H1 (cell line): ENCODE data around the gene PTBP3. TPM values are rescaled to one million over a fixed set of nuclear protein-coding genes. Genes with fewer than 3 reads are reported as not detected.

Source experiments
- CTCF ChIA-PET: fragments of 300-600 bp; sonication (Branson Sonifier 250); formaldehyde crosslinking; loops from one replicate; lab custom pipeline; 2021; ENCODE audit not compliant: partially characterized antibody; lab: Charles Lee
- POLR2A ChIA-PET: fragments of 300-600 bp; sonication (Branson Sonifier 250); formaldehyde crosslinking; loops from one replicate; lab custom pipeline; 2021; ENCODE audit warnings: inconsistent platforms; ENCODE audit not compliant: partially characterized antibody; lab: Charles Lee
- DNase-seq, 2 experiments: peaks; one replicate each; pipeline versions ENCODE4 v3.0.0 to v3.0.0-alpha.2; 2010 to 2022; ENCODE audit warnings: low spot score in 2 of 2, low read depth in 1 of 2, mixed read lengths in 1 of 2
- FAIRE-seq: peaks from 2 replicates; lab custom pipeline; 2011; peaks lifted over from hg19 to GRCh38; lab: Jason Lieb, UNC
- H2AFZ ChIP-seq: 2 replicates; pipeline ENCODE4 v1.8.1; 2012; ENCODE audit warnings: low read length, inconsistent platforms
- H2AK5ac ChIP-seq: 2 replicates; pipeline ENCODE4 v1.6.1; 2013; ENCODE audit warnings: low read depth, low read length
- H2BK120ac ChIP-seq: replicated peaks from 2 replicates; pipeline ENCODE3; 2013; ENCODE audit warnings: low read depth, low read length, inconsistent platforms
- H2BK12ac ChIP-seq: 2 replicates; pipeline ENCODE4 v1.6.1; 2013; ENCODE audit warnings: low read depth, low read length
- H2BK15ac ChIP-seq: 2 replicates; pipeline ENCODE4 v1.6.1; 2013; ENCODE audit warnings: low read length
- H2BK20ac ChIP-seq: 2 replicates; pipeline ENCODE4 v1.6.1; 2013; ENCODE audit warnings: low read length
- H2BK5ac ChIP-seq: 2 replicates; pipeline ENCODE4 v1.6.1; 2013; ENCODE audit warnings: low read depth, low read length
- H3K14ac ChIP-seq: 2 replicates; pipeline ENCODE4 v1.6.1; 2013; ENCODE audit warnings: inconsistent platforms; ENCODE audit not compliant: insufficient read length
- H3K18ac ChIP-seq: 2 replicates; pipeline ENCODE4 v1.6.1; 2013; ENCODE audit warnings: low read length; ENCODE audit errors: extremely low read depth
- H3K23ac ChIP-seq: 2 replicates; pipeline ENCODE4 v1.6.1; 2013; ENCODE audit warnings: inconsistent platforms; ENCODE audit not compliant: insufficient read length
- H3K23me2 ChIP-seq: 2 replicates; pipeline ENCODE4 v1.6.1; 2013; ENCODE audit warnings: low read depth, low read length
- H3K27ac ChIP-seq: 2 replicates; pipeline ENCODE4 v1.6.1; 2011; ENCODE audit warnings: low read depth, low read length, inconsistent platforms
- H3K27me3 ChIP-seq, 4 experiments: replicated peaks in 1 of 4; 1 replicate in 1 of 4; 2 replicates in 3 of 4; pipeline versions ENCODE4 v1.6.1 to v1.8.1; 2011 to 2013; ENCODE audit warnings: low read length in 3 of 4, mild to moderate bottlenecking in 3 of 4, inconsistent platforms in 2 of 4, mixed read lengths in 2 of 4, moderate library complexity in 1 of 4; ENCODE audit not compliant: control insufficient read depth in 3 of 4, insufficient read depth in 3 of 4; ENCODE audit errors: extremely low read depth in 1 of 4
- H3K36me3 ChIP-seq, 4 experiments: 2 replicates each; pipeline versions ENCODE4 v1.6.1 to v1.8.1; 2011 to 2013; ENCODE audit warnings: mild to moderate bottlenecking in 4 of 4, low read length in 3 of 4, moderate library complexity in 2 of 4, control low read depth in 1 of 4, inconsistent platforms in 1 of 4; ENCODE audit not compliant: insufficient read depth in 4 of 4, control insufficient read depth in 2 of 4
- H3K4ac ChIP-seq: replicated peaks from 2 replicates; pipeline ENCODE3; 2013; ENCODE audit warnings: low read length, low read depth, mixed read lengths, inconsistent platforms; ENCODE audit not compliant: insufficient read length
- H3K4me1 ChIP-seq, 4 experiments: replicated peaks in 1 of 4; 1 replicate in 1 of 4; 2 replicates in 3 of 4; pipeline versions ENCODE4 v1.6.1 to v1.8.1; 2011 to 2013; ENCODE audit warnings: low read length in 3 of 4, inconsistent platforms in 2 of 4, mixed read lengths in 1 of 4; ENCODE audit not compliant: insufficient read depth in 4 of 4, control insufficient read depth in 3 of 4
- H3K4me2 ChIP-seq, 2 experiments: 2 replicates each; pipeline versions ENCODE4 v1.6.1 to v1.8.1; 2011 to 2013; ENCODE audit warnings: low read depth in 2 of 2, low read length in 2 of 2, control low read depth in 1 of 2, inconsistent platforms in 1 of 2, mild to moderate bottlenecking in 1 of 2; ENCODE audit not compliant: insufficient read depth in 1 of 2
- H3K4me3 ChIP-seq, 4 experiments: fragments of 200-600, 300-600 bp in 1 of 4; sonication (generic), shearing (Covaris generic), sonication (Bioruptor Twin) in 1 of 4; 2 replicates each; pipeline versions ENCODE4 v1.5.1 to v1.8.1; 2011 to 2016; ENCODE audit warnings: low read length in 4 of 4, low read depth in 3 of 4, control low read depth in 2 of 4, inconsistent platforms in 2 of 4, mild to moderate bottlenecking in 2 of 4, mixed read lengths in 1 of 4, moderate library complexity in 1 of 4; ENCODE audit not compliant: insufficient read depth in 2 of 4; ENCODE audit errors: extremely low read depth in 1 of 4
- H3K56ac ChIP-seq: replicated peaks from 2 replicates; pipeline ENCODE3; 2013; ENCODE audit warnings: low read depth, mild to moderate bottlenecking, mixed read lengths, low read length, inconsistent platforms; ENCODE audit not compliant: insufficient read length
- H3K79me1 ChIP-seq: 2 replicates; pipeline ENCODE4 v1.6.1; 2013; ENCODE audit warnings: low read depth, low read length, control low read depth
- H3K79me2 ChIP-seq, 2 experiments: 2 replicates each; pipeline versions ENCODE4 v1.6.1 to v1.8.1; 2012 to 2013; ENCODE audit warnings: low read length in 2 of 2, mild to moderate bottlenecking in 2 of 2, inconsistent platforms in 1 of 2; ENCODE audit not compliant: insufficient read depth in 2 of 2, control insufficient read depth in 1 of 2
- H3K9ac ChIP-seq, 4 experiments: replicated peaks in 1 of 4; 1 replicate in 1 of 4; 2 replicates in 3 of 4; pipeline versions ENCODE4 v1.6.1 to v1.8.1; 2011 to 2013; ENCODE audit warnings: low read depth in 3 of 4, low read length in 3 of 4, control low read depth in 2 of 4, mild to moderate bottlenecking in 2 of 4, moderate library complexity in 2 of 4, inconsistent platforms in 1 of 4; ENCODE audit errors: extremely low read depth in 1 of 4
- H3K9me3 ChIP-seq, 2 experiments: 2 replicates each; pipeline versions ENCODE4 v1.6.1 to v1.8.1; 2012 to 2013; ENCODE audit warnings: mild to moderate bottlenecking in 2 of 2, moderate library complexity in 2 of 2, control low read depth in 1 of 2, inconsistent platforms in 1 of 2, low read depth in 1 of 2, low read length in 1 of 2, mixed read lengths in 1 of 2; ENCODE audit not compliant: insufficient read depth in 2 of 2
- H4K20me1 ChIP-seq, 2 experiments: replicated peaks in 1 of 2; 2 replicates each; pipeline versions ENCODE3 to v1.8.1; 2011 to 2013; ENCODE audit warnings: inconsistent platforms in 2 of 2, low read length in 2 of 2, mild to moderate bottlenecking in 1 of 2; ENCODE audit not compliant: insufficient read depth in 2 of 2, control insufficient read depth in 1 of 2
- H4K5ac ChIP-seq: 2 replicates; pipeline ENCODE4 v1.6.1; 2013; ENCODE audit warnings: low read length, low read depth, mixed read lengths, inconsistent platforms; ENCODE audit not compliant: insufficient read length
- H4K8ac ChIP-seq: 2 replicates; pipeline ENCODE4 v1.8.0; 2013; ENCODE audit warnings: mild to moderate bottlenecking, moderate library complexity, low read length, inconsistent platforms; ENCODE audit not compliant: insufficient read depth; ENCODE audit errors: extremely low read depth
- H4K91ac ChIP-seq: replicated peaks from 2 replicates; pipeline ENCODE3; 2013; ENCODE audit warnings: low read length, mixed read lengths, inconsistent platforms; ENCODE audit not compliant: insufficient read length
- CEBPB ChIP-seq: IDR thresholded peaks from 2 replicates; pipeline ENCODE4 v1.6.1; 2012; ENCODE audit warnings: low read depth, low read length
- RAD21 ChIP-seq, 2 experiments: IDR thresholded peaks in 1 of 2; conservative IDR thresholded peaks in 1 of 2; 2 replicates each; pipeline ENCODE4 v1.6.1; 2011; ENCODE audit warnings: low read depth in 2 of 2, low read length in 2 of 2, improper control_type of control experiment in 1 of 2, inconsistent platforms in 1 of 2, mild to moderate bottlenecking in 1 of 2, moderate library complexity in 1 of 2
- SUZ12 ChIP-seq: fragments of 200-600 bp; sonication (generic); IDR thresholded peaks from 2 replicates; pipeline ENCODE4 v1.6.1; 2012; ENCODE audit warnings: mild to moderate bottlenecking, inconsistent platforms, low read length, moderate library complexity, mixed read lengths
- WGBS, 2 experiments: shearing (Covaris generic) in 1 of 2; methylation state at CpG; one replicate each; pipeline versions ENCODE4 v1.1.6 to v1.1.7; 2013 to 2015; ENCODE audit warnings: low lambda C conversion rate in 2 of 2, mixed read lengths in 2 of 2, inconsistent platforms in 1 of 2, low coverage in 1 of 2, missing lambda C conversion rate in 1 of 2; ENCODE audit not compliant: insufficient replicate concordance in 2 of 2, insufficient coverage in 1 of 2, insufficient read length in 1 of 2; ENCODE audit errors: extremely low coverage in 1 of 2, missing lambda C conversion rate in 1 of 2; 5-methylcytosine and 5-hydroxymethylcytosine counted together
- polyA plus RNA-seq, 7 experiments: library from polyadenylated mRNA; depleted of rRNA in 3 of 7; stranded (reverse) in 5 of 7; unstranded in 2 of 7; fragments of >200 nt in 5 of 7; fragments of 200-250 nt in 2 of 7; gene quantifications; 1 replicate in 5 of 7; 2 replicates in 1 of 7; 4 replicates in 1 of 7; pipeline versions ENCODE4 v1.2.1 to v1.2.3, GENCODE V29; 2011 to 2013; ENCODE audit warnings: missing spikeins in 2 of 7, mixed read lengths in 2 of 7
- total RNA-seq: library from RNA; stranded (reverse); fragmentation: NEBNext Ultra II Directional; extraction: Animal tissue kit (Norgen Biotek cat#: 25700); gene quantifications from 2 replicates; pipeline ENCODE4 v1.2.1, GENCODE V29; 2021

PTBP3 gene
- total and polyA plus RNA-seq, 2 of the 8 experiments (the other 6 are each of a cell fraction or from before 2014, with no cell fraction given) = 51.0 to 124 TPM

DNA sequence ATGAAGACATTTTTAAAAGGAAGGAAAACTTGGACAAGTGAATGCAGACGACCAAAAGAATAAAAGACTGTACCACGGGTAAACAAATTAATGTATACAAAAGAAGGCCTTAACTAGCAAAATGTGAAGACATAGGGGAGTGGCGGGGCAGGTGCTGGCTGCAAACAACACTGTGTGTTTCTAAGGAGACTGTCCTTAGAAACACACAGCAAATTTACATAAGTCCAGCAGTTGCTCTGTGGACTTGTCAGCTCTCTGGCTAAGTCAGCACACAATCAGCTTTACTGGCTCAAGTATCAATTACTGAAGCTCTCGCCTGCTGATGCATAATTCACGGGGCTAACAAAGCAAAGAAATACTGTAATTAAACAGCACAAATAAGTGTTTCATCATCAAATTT lies 24.8 kb downstream of the PTBP3 start:
- Histone ChIP-seq H4K8ac (no peak overlapping the region), H3K18ac (no peak overlapping the region), H3K14ac (no peak overlapping the region), H3K27ac (no peak overlapping the region), H3K79me1 (peaks cover 5% of the 10 kb centered on the region; the same call in 1 of the 2 replicates), H3K23ac (no peak overlapping the region), H2BK12ac (no peak overlapping the region), H3K4me2 (no peak overlapping the region), H2BK5ac (no peak overlapping the region), H4K5ac (no peak overlapping the region), H3K4me1 (peaks cover 1 to 13% (median 11%) of the 10 kb centered on the region in 4 experiments; a peak in 4 of 7 replicates), H2BK120ac (no peak overlapping the region), H3K9ac (no peak overlapping the region), H3K36me3 (no peaks in the 10 kb centered on the region), H3K27me3 (no peaks in the 10 kb centered on the region), H2AFZ (no peak overlapping the region), H3K56ac (no peak overlapping the region), H2BK15ac (no peak overlapping the region), H2BK20ac (no peak overlapping the region), H3K4ac (peak overlapping the region; percentile 58), H3K79me2 (peaks cover 0 to 79% of the 10 kb centered on the region in 2 experiments; a peak in 3 of 4 replicates), H3K23me2 (no peaks in the 10 kb centered on the region), H3K4me3 (no peak overlapping the region), H3K9me3 (no peaks in the 10 kb centered on the region), H4K20me1 (peaks cover 16 to 26% of the 10 kb centered on the region in 2 experiments), H4K91ac (no peak overlapping the region), H2AK5ac (no peak overlapping the region)
- POLR2A ChIA-PET = no interaction called here
- WGBS, 2 experiments = 92% methylated on average over 5 of the region's 5 CpGs; no CpG with 5 or more reads in 1 of the 2 experiments
- TF ChIP-seq RAD21 (IDR thresholded peaks at IDR 0.05 in 1 of 2, conservative IDR thresholded peaks at IDR 0.05 in 1 of 2; ENCODE audit: low read depth in 2 of 2, low read length in 2 of 2) (no peak), CEBPB (no peak), SUZ12 (no peak)
- FAIRE-seq = peak; percentile 74
- CTCF ChIA-PET = no interaction called here
- DNase-seq = no peak
